MM.1S (cell line): Measurements from ENCODE around the gene TMEM204.

Experiments used
- DNase-seq: peaks from one replicate; pipeline ENCODE4 v3.0.0-alpha.2; 2015
- H2AFZ ChIP-seq: fragments of 300-600 bp; sonication (generic); 2 replicates; pipeline ENCODE4 v1.6.0; 2016; ENCODE audit warnings: antibody characterized with exemption, low read length
- H3F3A ChIP-seq: fragments of 300-600 bp; sonication (generic); 2 replicates; pipeline ENCODE4 v1.6.1; 2016; ENCODE audit warnings: mild to moderate bottlenecking, antibody characterized with exemption, low read length, moderate library complexity, mixed read lengths; ENCODE audit not compliant: insufficient read depth
- H3K27ac ChIP-seq: fragments of 300-600 bp; sonication (generic); 2 replicates; pipeline ENCODE4 v1.5.1; 2016; ENCODE audit warnings: mild to moderate bottlenecking, low read length
- H3K27me3 ChIP-seq: fragments of 300-600 bp; sonication (generic); replicated peaks from 2 replicates; pipeline ENCODE4 v1.6.0; 2016; ENCODE audit warnings: low read length; ENCODE audit not compliant: insufficient read depth
- H3K36me3 ChIP-seq: fragments of 300-600 bp; sonication (generic); replicated peaks from 2 replicates; pipeline ENCODE4 v1.6.1; 2016; ENCODE audit warnings: mild to moderate bottlenecking, low read length, mixed read lengths; ENCODE audit not compliant: insufficient read depth
- H3K4me1 ChIP-seq: fragments of 300-600 bp; sonication (generic); 2 replicates; pipeline ENCODE4 v1.6.1; 2016; ENCODE audit warnings: low read length, mixed read lengths
- H3K4me2 ChIP-seq: fragments of 300-600 bp; sonication (generic); 2 replicates; pipeline ENCODE4 v1.6.0; 2016; ENCODE audit warnings: low read depth, low read length
- H3K4me3 ChIP-seq: fragments of 300-600 bp; sonication (generic); 2 replicates; pipeline ENCODE4 v1.5.1; 2016; ENCODE audit warnings: low read length, mixed read lengths
- H3K79me2 ChIP-seq: fragments of 300-600 bp; sonication (generic); 2 replicates; pipeline ENCODE4 v1.6.1; 2016; ENCODE audit warnings: mixed run types, low read length, mixed read lengths
- H3K9ac ChIP-seq: fragments of 300-600 bp; sonication (generic); 2 replicates; pipeline ENCODE4 v1.6.1; 2016; ENCODE audit warnings: low read length, mixed read lengths
- H3K9me2 ChIP-seq: fragments of 300-600 bp; sonication (generic); replicated peaks from 2 replicates; pipeline ENCODE4 v1.6.1; 2016; ENCODE audit warnings: mild to moderate bottlenecking, low read length, mixed read lengths; ENCODE audit not compliant: insufficient read depth
- H3K9me3 ChIP-seq: fragments of 300-600 bp; sonication (generic); replicated peaks from 2 replicates; pipeline ENCODE4 v1.6.1; 2016; ENCODE audit warnings: mild to moderate bottlenecking, low read length, mixed read lengths; ENCODE audit not compliant: insufficient read depth
- H4K20me1 ChIP-seq: fragments of 300-600 bp; sonication (generic); 2 replicates; pipeline ENCODE4 v1.6.1; 2016; ENCODE audit warnings: mild to moderate bottlenecking, low read length, moderate library complexity, mixed read lengths; ENCODE audit not compliant: insufficient read depth
- CTCF ChIP-seq: fragments of 300-600 bp; sonication (generic); IDR thresholded peaks from 2 replicates; pipeline ENCODE4 v1.5.1; 2016; ENCODE audit warnings: antibody characterized with exemption, low read length, mixed read lengths
- EZH2 ChIP-seq: fragments of 300-600 bp; sonication (generic); optimal IDR thresholded peaks from 2 replicates; pipeline ENCODE3; 2017; ENCODE audit warnings: low read depth, mild to moderate bottlenecking, antibody characterized with exemption, low read length, mixed read lengths
- EZH2phosphoT487 ChIP-seq: fragments of 300-600 bp; sonication (generic); IDR thresholded peaks from 2 replicates; pipeline ENCODE4 v1.6.1; 2018; ENCODE audit warnings: antibody characterized with exemption, low read length

Gene TMEM204

GRCh38 chr16:1494711-1495110 is 38.8 kb upstream of the TMEM204 start:
- Histone ChIP-seq H3K27ac (no peak overlapping the region), H3K9ac (no peak overlapping the region), H3K4me1 (peaks cover 5% of the 10 kb centered on the region; the same call in 1 of the 2 replicates), H3K36me3 (no peaks in the 10 kb centered on the region), H3K9me3 (no peaks in the 10 kb centered on the region), H3K4me2 (no peak overlapping the region), H3K9me2 (no peaks in the 10 kb centered on the region), H2AFZ (no peak overlapping the region), H3K4me3 (no peak overlapping the region), H3F3A (no peaks in the 10 kb centered on the region), H3K79me2 (peaks cover 17% of the 10 kb centered on the region), H3K27me3 (peaks cover 12% of the 10 kb centered on the region), H4K20me1 (no peaks in the 10 kb centered on the region)
- DNase-seq = no peak
- TF ChIP-seq EZH2 (no peak), EZH2phosphoT487 (no peak), CTCF (no peak)

DNA sequence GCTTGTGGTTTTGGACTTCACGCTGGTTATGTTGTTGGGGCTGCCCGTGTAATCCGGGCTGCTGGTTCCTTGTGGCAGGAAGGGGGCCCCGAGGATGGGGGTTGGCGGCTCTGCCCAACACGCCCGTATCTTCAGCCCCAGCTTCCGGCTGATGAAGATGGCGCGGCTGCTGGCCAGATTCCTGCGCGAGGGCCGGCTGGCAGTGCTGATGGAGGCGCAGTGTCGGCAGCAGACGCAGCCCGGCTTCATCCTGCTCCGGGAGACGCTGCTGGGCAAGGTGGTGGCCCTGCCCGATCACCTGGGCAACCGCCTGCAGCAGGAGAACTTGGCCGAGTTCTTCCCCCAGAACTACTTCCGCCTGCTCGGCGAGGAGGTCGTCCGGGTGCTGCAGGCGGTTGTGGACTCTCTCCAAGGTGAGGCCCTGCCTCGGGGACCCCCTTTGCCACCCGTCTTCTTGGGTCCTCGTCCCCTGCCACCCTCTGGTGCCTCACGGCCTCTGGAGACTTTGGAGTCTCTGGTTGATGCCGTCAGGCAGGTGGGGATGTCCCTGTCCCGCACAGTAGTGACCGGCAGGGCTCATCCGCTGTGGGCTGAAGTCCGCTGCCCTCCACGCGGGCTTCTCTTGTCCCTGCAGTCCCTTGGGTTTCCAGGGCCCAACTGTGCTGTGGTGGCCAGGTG is 38.1 kb upstream of the TMEM204 start:
- Histone ChIP-seq H3K27me3 (peaks cover 7% of the 10 kb centered on the region), H3K36me3 (no peaks in the 10 kb centered on the region), H3K27ac (no peak overlapping the region), H3K4me2 (no peak overlapping the region), H3K79me2 (peaks cover 17% of the 10 kb centered on the region), H3F3A (no peaks in the 10 kb centered on the region), H3K4me1 (peaks cover 5% of the 10 kb centered on the region; the same call in 1 of the 2 replicates), H3K4me3 (no peak overlapping the region), H4K20me1 (no peaks in the 10 kb centered on the region), H3K9ac (no peak overlapping the region), H2AFZ (no peak overlapping the region), H3K9me3 (no peaks in the 10 kb centered on the region), H3K9me2 (no peaks in the 10 kb centered on the region)
- no peak for DNase-seq
- TF ChIP-seq CTCF (no peak), EZH2 (no peak), EZH2phosphoT487 (no peak)

GRCh38 chr16:1495889-1496262 is 37.6 kb upstream of the TMEM204 start:
- H3K9me2 ChIP-seq = no peaks in the 10 kb centered on the region
- no peaks in the 10 kb centered on the region for H4K20me1 ChIP-seq
- H3K4me2 ChIP-seq = no peak overlapping the region
- no peak for TF ChIP-seq EZH2
- no peak for TF ChIP-seq CTCF
- TF ChIP-seq EZH2phosphoT487 = no peak
- no peaks in the 10 kb centered on the region for H3F3A ChIP-seq
- H3K27me3 ChIP-seq = peaks cover 1% of the 10 kb centered on the region; the same call in 1 of the 2 replicates
- H3K4me3 ChIP-seq = no peak overlapping the region
- no peaks in the 10 kb centered on the region for H3K36me3 ChIP-seq
- DNase-seq = no peak
- no peaks in the 10 kb centered on the region for H3K9me3 ChIP-seq
- no peak overlapping the region for H2AFZ ChIP-seq
- peaks cover 5% of the 10 kb centered on the region; the same call in 1 of the 2 replicates for H3K4me1 ChIP-seq
- H3K27ac ChIP-seq = no peak overlapping the region
- H3K9ac ChIP-seq = no peak overlapping the region
- peaks cover 17% of the 10 kb centered on the region for H3K79me2 ChIP-seq
